Heart left ventricle (tissue), 13 donors: ENCODE results near the gene MAG.
"Not testable (repeated sequence)": the region's sequence is repeated elsewhere in the genome, so short reads cannot be mapped to it uniquely, and the experiment has no call there.

Experiments
- POLR2A ChIP-seq, 2 donors: fragments of 450-650 bp; IDR thresholded peaks; one replicate each; pipeline ENCODE4 v1.6.1; 2017; ENCODE audit warnings: antibody characterized with exemption in 2 of 2, mild to moderate bottlenecking in 2 of 2, moderate library complexity in 2 of 2
- TF ChIP-seq, protein P1 (sequence below), 12 donors: fragments of 200-600 bp; sonication (generic) in 4 of 12; IDR thresholded peaks; one replicate each; pipeline versions ENCODE4 v1.5.0 to v1.8.0; 2018 to 2022; ENCODE audit warnings: antibody characterized with exemption in 12 of 12, mild to moderate bottlenecking in 5 of 12
- donor health status: ischemic (EF 13 %, LVEDD 7.1; RV severe dilation, severe dysfunction).
- donor health status: DM: no; HTN: yes; CAD: no.
- donor health status: DM: no; HTN: no; CAD: no.
- donor health status: ischemic (EF 25% LVEDD 6.9; RV normal size, moderate dysfunction).
- donor health status: ischemic (EF 25% LVEDD 5.7; RV mildly dilated, moderate dysfunction).
- donor health status: ischemic (EF 35%, LVEDD 5.7; RV mildly dilated, moderate dysfunction).
- donor health status: nonischemic (EF 11% LVEDD 7.7; RV severe dilation, severe dysfunction).
- donor health status: DM: yes; HTN: yes; CAD: no.
- donor health status: PGD.
- donor health status: ischemic (EF 29% LVEDD 5.4; RV normal size, mild dysfunction).
- donor health status: nonischemic (EF 23%, LVEDD 6.1; RV moderate dilation, normal function).

DNA sequence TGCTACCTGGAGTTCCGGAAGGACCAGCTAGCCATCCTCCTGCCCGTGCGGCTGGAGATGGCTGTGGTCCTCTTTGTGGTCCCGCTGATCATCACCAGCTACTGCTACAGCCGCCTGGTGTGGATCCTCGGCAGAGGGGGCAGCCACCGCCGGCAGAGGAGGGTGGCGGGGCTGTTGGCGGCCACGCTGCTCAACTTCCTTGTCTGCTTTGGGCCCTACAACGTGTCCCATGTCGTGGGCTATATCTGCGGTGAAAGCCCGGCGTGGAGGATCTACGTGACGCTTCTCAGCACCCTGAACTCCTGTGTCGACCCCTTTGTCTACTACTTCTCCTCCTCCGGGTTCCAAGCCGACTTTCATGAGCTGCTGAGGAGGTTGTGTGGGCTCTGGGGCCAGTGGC, 67.4 kb downstream of the MAG start:
- TF ChIP-seq, protein P1, sequence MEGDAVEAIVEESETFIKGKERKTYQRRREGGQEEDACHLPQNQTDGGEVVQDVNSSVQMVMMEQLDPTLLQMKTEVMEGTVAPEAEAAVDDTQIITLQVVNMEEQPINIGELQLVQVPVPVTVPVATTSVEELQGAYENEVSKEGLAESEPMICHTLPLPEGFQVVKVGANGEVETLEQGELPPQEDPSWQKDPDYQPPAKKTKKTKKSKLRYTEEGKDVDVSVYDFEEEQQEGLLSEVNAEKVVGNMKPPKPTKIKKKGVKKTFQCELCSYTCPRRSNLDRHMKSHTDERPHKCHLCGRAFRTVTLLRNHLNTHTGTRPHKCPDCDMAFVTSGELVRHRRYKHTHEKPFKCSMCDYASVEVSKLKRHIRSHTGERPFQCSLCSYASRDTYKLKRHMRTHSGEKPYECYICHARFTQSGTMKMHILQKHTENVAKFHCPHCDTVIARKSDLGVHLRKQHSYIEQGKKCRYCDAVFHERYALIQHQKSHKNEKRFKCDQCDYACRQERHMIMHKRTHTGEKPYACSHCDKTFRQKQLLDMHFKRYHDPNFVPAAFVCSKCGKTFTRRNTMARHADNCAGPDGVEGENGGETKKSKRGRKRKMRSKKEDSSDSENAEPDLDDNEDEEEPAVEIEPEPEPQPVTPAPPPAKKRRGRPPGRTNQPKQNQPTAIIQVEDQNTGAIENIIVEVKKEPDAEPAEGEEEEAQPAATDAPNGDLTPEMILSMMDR (IDR thresholded peaks at IDR 0.05): not testable (repeated sequence)
- not testable (repeated sequence) for TF ChIP-seq POLR2A (IDR thresholded peaks at IDR 0.05)
